ENCODE data around the gene C20orf96. TPM values are rescaled to one million over a fixed set of nuclear protein-coding genes. Genes with fewer than 3 reads are reported as not detected.

The C20orf96 gene
- total and polyA plus RNA-seq, 12 donors, result 2.7 to 20.2 (median 6.3) TPM

- DNase-seq, result peak; percentile 51 to 82 (median 67)
- Histone ChIP-seq H3K9me3 (replicated peaks in 1 of 3) (no peaks in the 10 kb centered on the region), H3K27ac (peak overlapping the region in 2 of 5 donors; percentile 7 to 67), H3K4me3 (no peak overlapping the region), H3K36me3 (replicated peaks in 1 of 2) (no peaks in the 10 kb centered on the region), H3K4me1 (replicated peaks in 1 of 2) (peaks cover 20 to 31% of the 10 kb centered on the region in 2 donors), H3K27me3 (no peaks in the 10 kb centered on the region)
- peak; percentile 63 to 86 (median 82) for TF ChIP-seq CTCF (IDR thresholded peaks at IDR 0.05)
- no peak for TF ChIP-seq POLR2A (IDR thresholded peaks at IDR 0.05)
- intact Hi-C loops (cut with DNase I), result loop anchor here (5.0 to 10.0 kb wide), 3 partner anchors 46 to 126 kb away; no protein-coding TSS in a partner anchor
- 43 to 51% (median 45%) methylated on average over 11 to 16 of the region's 16 CpGs for WGBS, 4 donors
These were observed 39.9 kb upstream of the C20orf96 start for GRCh38 chr20:330233-331149.

GRCh38 chr20:329851-330232, 39.3 kb upstream of the C20orf96 start:
- DNase-seq, result no peak
- Histone ChIP-seq H3K4me1 (replicated peaks in 1 of 2) (peaks cover 20 to 31% of the 10 kb centered on the region in 2 donors), H3K27ac (peak overlapping the region in 3 of 5 donors; percentile 7 to 94 (median 67)), H3K27me3 (no peaks in the 10 kb centered on the region), H3K9me3 (replicated peaks in 1 of 3) (no peaks in the 10 kb centered on the region), H3K36me3 (replicated peaks in 1 of 2) (no peaks in the 10 kb centered on the region), H3K4me3 (no peak overlapping the region)
- WGBS, 4 donors, result 82 to 90% (median 86%) methylated on average over 4 of the region's 4 CpGs
- no peak for TF ChIP-seq CTCF (IDR thresholded peaks at IDR 0.05)
- intact Hi-C loops (cut with DNase I), result loop anchor here (5.0 to 10.0 kb wide), 3 partner anchors 45 to 125 kb away; no protein-coding TSS in a partner anchor

DNA sequence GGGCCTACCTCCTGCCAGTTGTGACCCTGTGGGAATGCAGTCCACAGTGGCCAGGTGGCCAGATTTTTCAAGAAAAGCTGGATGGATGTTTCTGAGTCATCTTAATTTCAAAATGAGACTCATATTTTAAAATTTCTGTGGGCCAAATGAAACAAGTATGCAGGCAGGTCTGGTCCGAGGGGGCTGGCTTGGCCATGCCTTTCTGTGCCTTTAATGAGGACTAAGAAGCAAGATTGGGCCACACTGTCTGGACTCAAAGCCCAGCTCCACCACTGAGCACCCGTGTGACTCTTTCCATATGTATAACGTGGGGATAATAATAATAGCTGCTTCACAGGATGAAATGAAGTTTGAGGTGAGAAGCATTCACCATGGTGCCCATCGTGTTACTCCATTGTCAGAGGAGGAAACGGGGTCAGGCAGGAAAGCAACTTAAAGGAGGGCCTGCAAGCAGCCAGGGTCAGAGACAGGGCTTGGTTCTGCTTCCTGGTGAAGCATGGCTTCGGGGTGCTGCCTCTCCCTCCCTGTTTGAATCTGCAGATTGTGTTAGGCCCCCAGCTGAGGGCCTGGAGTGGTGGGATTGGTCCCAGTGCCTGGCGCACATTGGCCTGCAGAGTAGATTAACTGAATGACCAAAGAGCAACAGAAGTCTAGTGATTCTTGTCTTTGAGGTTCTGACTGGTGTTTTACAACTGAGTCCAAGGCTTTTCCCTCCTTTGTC, 38.6 kb upstream of the C20orf96 start:
- peak in 2 of 7 donors; percentile 9 to 23 for DNase-seq
- Histone ChIP-seq H3K9me3 (replicated peaks in 1 of 3) (no peaks in the 10 kb centered on the region), H3K4me3 (no peak overlapping the region), H3K4me1 (replicated peaks in 1 of 2) (peaks cover 20 to 31% of the 10 kb centered on the region in 2 donors), H3K36me3 (replicated peaks in 1 of 2) (no peaks in the 10 kb centered on the region), H3K27ac (peak overlapping the region in 4 of 5 donors; percentile 5 to 94 (median 70)), H3K27me3 (no peaks in the 10 kb centered on the region)
- intact Hi-C loops (cut with DNase I), result no loop called here
- WGBS, 4 donors, result 48 to 74% (median 61%) methylated on average over 5 to 7 of the region's 7 CpGs
- no peak for TF ChIP-seq CTCF (IDR thresholded peaks at IDR 0.05)
- TF ChIP-seq POLR2A (IDR thresholded peaks at IDR 0.05), result no peak

Data from adrenal gland (tissue), 12 donors.